WI38 (cell line): ENCODE measurements around the gene NAALADL2.
"Not testable (repeated sequence)": the region's sequence is repeated elsewhere in the genome, so short reads cannot be mapped to it uniquely, and the experiment has no call there.

ENCODE experiments used
- H3K4me3 ChIP-seq: 2 replicates; pipeline ENCODE4 v1.5.1; 2011; ENCODE audit warnings: low read depth, mild to moderate bottlenecking, control low read depth, low read length
- TF ChIP-seq, protein P1 (sequence below): IDR thresholded peaks from 2 replicates; pipeline ENCODE4 v1.5.1; 2012; ENCODE audit warnings: low read depth, mild to moderate bottlenecking, control low read depth, low read length

The NAALADL2 gene

GRCh38 chr3:175457301-175457700 lies 598.2 kb downstream of the NAALADL2 start:
- H3K4me3 ChIP-seq = no peak overlapping the region
- TF ChIP-seq, protein P1, sequence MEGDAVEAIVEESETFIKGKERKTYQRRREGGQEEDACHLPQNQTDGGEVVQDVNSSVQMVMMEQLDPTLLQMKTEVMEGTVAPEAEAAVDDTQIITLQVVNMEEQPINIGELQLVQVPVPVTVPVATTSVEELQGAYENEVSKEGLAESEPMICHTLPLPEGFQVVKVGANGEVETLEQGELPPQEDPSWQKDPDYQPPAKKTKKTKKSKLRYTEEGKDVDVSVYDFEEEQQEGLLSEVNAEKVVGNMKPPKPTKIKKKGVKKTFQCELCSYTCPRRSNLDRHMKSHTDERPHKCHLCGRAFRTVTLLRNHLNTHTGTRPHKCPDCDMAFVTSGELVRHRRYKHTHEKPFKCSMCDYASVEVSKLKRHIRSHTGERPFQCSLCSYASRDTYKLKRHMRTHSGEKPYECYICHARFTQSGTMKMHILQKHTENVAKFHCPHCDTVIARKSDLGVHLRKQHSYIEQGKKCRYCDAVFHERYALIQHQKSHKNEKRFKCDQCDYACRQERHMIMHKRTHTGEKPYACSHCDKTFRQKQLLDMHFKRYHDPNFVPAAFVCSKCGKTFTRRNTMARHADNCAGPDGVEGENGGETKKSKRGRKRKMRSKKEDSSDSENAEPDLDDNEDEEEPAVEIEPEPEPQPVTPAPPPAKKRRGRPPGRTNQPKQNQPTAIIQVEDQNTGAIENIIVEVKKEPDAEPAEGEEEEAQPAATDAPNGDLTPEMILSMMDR = no peak

- not testable (repeated sequence) for H3K4me3 ChIP-seq
These were observed 601.8 kb downstream of the NAALADL2 start for GRCh38 chr3:175460849-175461399.

- TF ChIP-seq, protein P1 = no peak
- H3K4me3 ChIP-seq = no peak overlapping the region
These were observed 605.2 kb downstream of the NAALADL2 start for GRCh38 chr3:175464362-175464761.

- H3K4me3 ChIP-seq = no peak overlapping the region
- TF ChIP-seq, protein P1 = no peak
These were observed 610.0 kb downstream of the NAALADL2 start for GRCh38 chr3:175469124-175469523.

DNA sequence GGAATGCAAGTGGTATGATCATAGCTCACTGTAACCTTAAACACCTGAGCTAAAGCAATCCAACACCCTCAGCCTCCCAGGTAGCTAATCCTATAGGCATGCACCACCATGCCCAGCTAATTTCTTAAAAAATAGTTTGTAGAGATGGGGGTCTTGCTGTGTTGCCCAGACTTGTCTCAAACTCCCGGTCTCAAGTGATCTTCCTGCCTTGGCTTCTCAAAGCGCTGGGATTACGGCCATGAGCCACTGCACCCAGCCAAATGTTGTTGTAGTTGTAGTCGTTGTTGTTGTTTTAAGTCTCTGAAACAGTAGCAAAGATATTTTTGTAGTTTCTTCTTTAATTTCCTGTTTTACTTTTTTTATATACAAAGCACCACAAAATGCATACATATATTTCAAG lies 616.6 kb downstream of the NAALADL2 start:
- TF ChIP-seq, protein P1 = no peak
- no peak overlapping the region for H3K4me3 ChIP-seq

GRCh38 chr3:175476489-175476888 lies 617.4 kb downstream of the NAALADL2 start:
- no peak overlapping the region for H3K4me3 ChIP-seq
- TF ChIP-seq, protein P1 = no peak

DNA sequence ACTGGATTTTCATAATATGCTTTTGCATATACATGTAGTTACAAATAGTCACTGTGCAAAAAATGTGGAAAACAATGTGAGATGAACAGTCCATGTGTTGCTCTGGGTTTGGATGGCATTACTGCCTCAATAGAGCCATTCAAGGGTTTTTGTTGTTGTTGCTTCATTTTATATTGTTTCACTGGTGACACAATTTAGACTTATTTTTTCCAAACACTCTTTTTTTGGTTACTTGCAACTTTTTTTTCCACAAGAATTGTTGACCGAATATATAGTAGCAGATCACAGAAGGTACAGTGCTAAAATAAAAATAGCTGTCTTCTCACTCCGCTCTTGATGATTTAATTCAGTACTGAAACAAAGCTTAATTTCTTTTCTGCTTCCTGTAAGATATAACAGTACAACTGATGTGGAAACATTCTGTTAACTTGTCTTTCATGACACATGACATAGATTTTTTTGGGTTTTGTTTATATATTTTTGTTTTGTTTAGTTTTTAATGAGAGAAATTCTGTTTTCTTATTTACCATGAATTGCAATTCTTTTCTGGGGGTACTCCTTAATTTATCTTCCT lies 618.6 kb downstream of the NAALADL2 start:
- TF ChIP-seq, protein P1 = no peak
- H3K4me3 ChIP-seq = no peak overlapping the region

DNA sequence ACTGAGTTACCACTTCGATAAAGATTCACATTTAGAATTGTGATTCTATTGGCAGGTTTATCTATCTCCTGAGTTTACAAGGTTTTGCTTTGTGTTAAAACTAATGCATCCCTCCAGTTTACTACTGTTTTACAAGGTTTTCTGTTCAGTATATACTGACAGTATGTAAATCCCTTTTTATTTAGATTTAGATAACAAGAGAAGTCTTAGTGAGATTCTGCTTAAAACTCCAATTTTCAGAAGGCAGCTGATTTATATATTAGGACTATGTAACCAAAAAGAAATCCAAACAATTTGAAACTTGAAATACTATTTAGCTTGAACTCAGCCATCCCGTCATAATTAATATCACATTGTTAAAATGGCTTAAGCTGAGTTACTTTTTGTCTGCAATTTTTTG lies 619.2 kb downstream of the NAALADL2 start:
- TF ChIP-seq, protein P1 = no peak
- H3K4me3 ChIP-seq = no peak overlapping the region
